H1 (cell line): ENCODE data around the gene SUSD6. TPM values are rescaled to one million over a fixed set of nuclear protein-coding genes. Genes with fewer than 3 reads are reported as not detected.
A peak's percentile ranks its signal among the peaks of the same experiment; 100 is the strongest.

Source experiments
- CTCF ChIA-PET: fragments of 300-600 bp; sonication (Branson Sonifier 250); formaldehyde crosslinking; loops from one replicate; lab custom pipeline; 2021; ENCODE audit not compliant: partially characterized antibody; lab: Charles Lee
- POLR2A ChIA-PET: fragments of 300-600 bp; sonication (Branson Sonifier 250); formaldehyde crosslinking; loops from one replicate; lab custom pipeline; 2021; ENCODE audit warnings: inconsistent platforms; ENCODE audit not compliant: partially characterized antibody; lab: Charles Lee
- DNase-seq, 2 experiments: peaks; one replicate each; pipeline versions ENCODE4 v3.0.0 to v3.0.0-alpha.2; 2010 to 2022; ENCODE audit warnings: low spot score in 2 of 2, low read depth in 1 of 2, mixed read lengths in 1 of 2
- FAIRE-seq: peaks from 2 replicates; lab custom pipeline; 2011; peaks lifted over from hg19 to GRCh38; lab: Jason Lieb, UNC
- H2AFZ ChIP-seq: 2 replicates; pipeline ENCODE4 v1.8.1; 2012; ENCODE audit warnings: low read length, inconsistent platforms
- H2AK5ac ChIP-seq: 2 replicates; pipeline ENCODE4 v1.6.1; 2013; ENCODE audit warnings: low read depth, low read length
- H2BK120ac ChIP-seq: replicated peaks from 2 replicates; pipeline ENCODE3; 2013; ENCODE audit warnings: low read depth, low read length, inconsistent platforms
- H2BK12ac ChIP-seq: 2 replicates; pipeline ENCODE4 v1.6.1; 2013; ENCODE audit warnings: low read depth, low read length
- H2BK15ac ChIP-seq: 2 replicates; pipeline ENCODE4 v1.6.1; 2013; ENCODE audit warnings: low read length
- H2BK20ac ChIP-seq: 2 replicates; pipeline ENCODE4 v1.6.1; 2013; ENCODE audit warnings: low read length
- H2BK5ac ChIP-seq: 2 replicates; pipeline ENCODE4 v1.6.1; 2013; ENCODE audit warnings: low read depth, low read length
- H3K14ac ChIP-seq: 2 replicates; pipeline ENCODE4 v1.6.1; 2013; ENCODE audit warnings: inconsistent platforms; ENCODE audit not compliant: insufficient read length
- H3K18ac ChIP-seq: 2 replicates; pipeline ENCODE4 v1.6.1; 2013; ENCODE audit warnings: low read length; ENCODE audit errors: extremely low read depth
- H3K23ac ChIP-seq: 2 replicates; pipeline ENCODE4 v1.6.1; 2013; ENCODE audit warnings: inconsistent platforms; ENCODE audit not compliant: insufficient read length
- H3K23me2 ChIP-seq: 2 replicates; pipeline ENCODE4 v1.6.1; 2013; ENCODE audit warnings: low read depth, low read length
- H3K27ac ChIP-seq: 2 replicates; pipeline ENCODE4 v1.6.1; 2011; ENCODE audit warnings: low read depth, low read length, inconsistent platforms
- H3K27me3 ChIP-seq, 4 experiments: replicated peaks in 1 of 4; 1 replicate in 1 of 4; 2 replicates in 3 of 4; pipeline versions ENCODE4 v1.6.1 to v1.8.1; 2011 to 2013; ENCODE audit warnings: low read length in 3 of 4, mild to moderate bottlenecking in 3 of 4, inconsistent platforms in 2 of 4, mixed read lengths in 2 of 4, moderate library complexity in 1 of 4; ENCODE audit not compliant: control insufficient read depth in 3 of 4, insufficient read depth in 3 of 4; ENCODE audit errors: extremely low read depth in 1 of 4
- H3K36me3 ChIP-seq, 4 experiments: 2 replicates each; pipeline versions ENCODE4 v1.6.1 to v1.8.1; 2011 to 2013; ENCODE audit warnings: mild to moderate bottlenecking in 4 of 4, low read length in 3 of 4, moderate library complexity in 2 of 4, control low read depth in 1 of 4, inconsistent platforms in 1 of 4; ENCODE audit not compliant: insufficient read depth in 4 of 4, control insufficient read depth in 2 of 4
- H3K4ac ChIP-seq: replicated peaks from 2 replicates; pipeline ENCODE3; 2013; ENCODE audit warnings: low read length, low read depth, mixed read lengths, inconsistent platforms; ENCODE audit not compliant: insufficient read length
- H3K4me1 ChIP-seq, 4 experiments: replicated peaks in 1 of 4; 1 replicate in 1 of 4; 2 replicates in 3 of 4; pipeline versions ENCODE4 v1.6.1 to v1.8.1; 2011 to 2013; ENCODE audit warnings: low read length in 3 of 4, inconsistent platforms in 2 of 4, mixed read lengths in 1 of 4; ENCODE audit not compliant: insufficient read depth in 4 of 4, control insufficient read depth in 3 of 4
- H3K4me2 ChIP-seq, 2 experiments: 2 replicates each; pipeline versions ENCODE4 v1.6.1 to v1.8.1; 2011 to 2013; ENCODE audit warnings: low read depth in 2 of 2, low read length in 2 of 2, control low read depth in 1 of 2, inconsistent platforms in 1 of 2, mild to moderate bottlenecking in 1 of 2; ENCODE audit not compliant: insufficient read depth in 1 of 2
- H3K4me3 ChIP-seq, 4 experiments: fragments of 200-600, 300-600 bp in 1 of 4; sonication (generic), shearing (Covaris generic), sonication (Bioruptor Twin) in 1 of 4; 2 replicates each; pipeline versions ENCODE4 v1.5.1 to v1.8.1; 2011 to 2016; ENCODE audit warnings: low read length in 4 of 4, low read depth in 3 of 4, control low read depth in 2 of 4, inconsistent platforms in 2 of 4, mild to moderate bottlenecking in 2 of 4, mixed read lengths in 1 of 4, moderate library complexity in 1 of 4; ENCODE audit not compliant: insufficient read depth in 2 of 4; ENCODE audit errors: extremely low read depth in 1 of 4
- H3K56ac ChIP-seq: replicated peaks from 2 replicates; pipeline ENCODE3; 2013; ENCODE audit warnings: low read depth, mild to moderate bottlenecking, mixed read lengths, low read length, inconsistent platforms; ENCODE audit not compliant: insufficient read length
- H3K79me1 ChIP-seq: 2 replicates; pipeline ENCODE4 v1.6.1; 2013; ENCODE audit warnings: low read depth, low read length, control low read depth
- H3K79me2 ChIP-seq, 2 experiments: 2 replicates each; pipeline versions ENCODE4 v1.6.1 to v1.8.1; 2012 to 2013; ENCODE audit warnings: low read length in 2 of 2, mild to moderate bottlenecking in 2 of 2, inconsistent platforms in 1 of 2; ENCODE audit not compliant: insufficient read depth in 2 of 2, control insufficient read depth in 1 of 2
- H3K9ac ChIP-seq, 4 experiments: replicated peaks in 1 of 4; 1 replicate in 1 of 4; 2 replicates in 3 of 4; pipeline versions ENCODE4 v1.6.1 to v1.8.1; 2011 to 2013; ENCODE audit warnings: low read depth in 3 of 4, low read length in 3 of 4, control low read depth in 2 of 4, mild to moderate bottlenecking in 2 of 4, moderate library complexity in 2 of 4, inconsistent platforms in 1 of 4; ENCODE audit errors: extremely low read depth in 1 of 4
- H3K9me3 ChIP-seq, 2 experiments: 2 replicates each; pipeline versions ENCODE4 v1.6.1 to v1.8.1; 2012 to 2013; ENCODE audit warnings: mild to moderate bottlenecking in 2 of 2, moderate library complexity in 2 of 2, control low read depth in 1 of 2, inconsistent platforms in 1 of 2, low read depth in 1 of 2, low read length in 1 of 2, mixed read lengths in 1 of 2; ENCODE audit not compliant: insufficient read depth in 2 of 2
- H4K20me1 ChIP-seq, 2 experiments: replicated peaks in 1 of 2; 2 replicates each; pipeline versions ENCODE3 to v1.8.1; 2011 to 2013; ENCODE audit warnings: inconsistent platforms in 2 of 2, low read length in 2 of 2, mild to moderate bottlenecking in 1 of 2; ENCODE audit not compliant: insufficient read depth in 2 of 2, control insufficient read depth in 1 of 2
- H4K5ac ChIP-seq: 2 replicates; pipeline ENCODE4 v1.6.1; 2013; ENCODE audit warnings: low read length, low read depth, mixed read lengths, inconsistent platforms; ENCODE audit not compliant: insufficient read length
- H4K8ac ChIP-seq: 2 replicates; pipeline ENCODE4 v1.8.0; 2013; ENCODE audit warnings: mild to moderate bottlenecking, moderate library complexity, low read length, inconsistent platforms; ENCODE audit not compliant: insufficient read depth; ENCODE audit errors: extremely low read depth
- H4K91ac ChIP-seq: replicated peaks from 2 replicates; pipeline ENCODE3; 2013; ENCODE audit warnings: low read length, mixed read lengths, inconsistent platforms; ENCODE audit not compliant: insufficient read length
- CREB1 ChIP-seq: IDR thresholded peaks from 2 replicates; pipeline ENCODE4 v1.6.1; 2012; ENCODE audit warnings: inconsistent platforms
- GABPA ChIP-seq: IDR thresholded peaks from 2 replicates; pipeline ENCODE4 v1.6.1; 2011; ENCODE audit warnings: mild to moderate bottlenecking, low read length, moderate library complexity, borderline replicate concordance; ENCODE audit not compliant: insufficient read depth
- JUND ChIP-seq: IDR thresholded peaks from 2 replicates; pipeline ENCODE4 v1.6.1; 2011; ENCODE audit warnings: mild to moderate bottlenecking, improper control_type of control experiment, low read length
- WGBS, 2 experiments: shearing (Covaris generic) in 1 of 2; methylation state at CpG; one replicate each; pipeline versions ENCODE4 v1.1.6 to v1.1.7; 2013 to 2015; ENCODE audit warnings: low lambda C conversion rate in 2 of 2, mixed read lengths in 2 of 2, inconsistent platforms in 1 of 2, low coverage in 1 of 2, missing lambda C conversion rate in 1 of 2; ENCODE audit not compliant: insufficient replicate concordance in 2 of 2, insufficient coverage in 1 of 2, insufficient read length in 1 of 2; ENCODE audit errors: extremely low coverage in 1 of 2, missing lambda C conversion rate in 1 of 2; 5-methylcytosine and 5-hydroxymethylcytosine counted together
- polyA plus RNA-seq, 7 experiments: library from polyadenylated mRNA; depleted of rRNA in 3 of 7; stranded (reverse) in 5 of 7; unstranded in 2 of 7; fragments of >200 nt in 5 of 7; fragments of 200-250 nt in 2 of 7; gene quantifications; 1 replicate in 5 of 7; 2 replicates in 1 of 7; 4 replicates in 1 of 7; pipeline versions ENCODE4 v1.2.1 to v1.2.3, GENCODE V29; 2011 to 2013; ENCODE audit warnings: missing spikeins in 2 of 7, mixed read lengths in 2 of 7
- total RNA-seq: library from RNA; stranded (reverse); fragmentation: NEBNext Ultra II Directional; extraction: Animal tissue kit (Norgen Biotek cat#: 25700); gene quantifications from 2 replicates; pipeline ENCODE4 v1.2.1, GENCODE V29; 2021

Gene SUSD6
- total and polyA plus RNA-seq, 2 of the 8 experiments (the other 6 are each of a cell fraction or from before 2014, with no cell fraction given), result 3.0 to 3.8 TPM

- Histone ChIP-seq H3K4me2 (no peak overlapping the region), H2BK15ac (no peak overlapping the region), H3K4ac (no peak overlapping the region), H3K79me1 (no peaks in the 10 kb centered on the region; the same call in 1 of the 2 replicates), H4K20me1 (no peaks in the 10 kb centered on the region), H2BK5ac (no peak overlapping the region), H3K56ac (no peak overlapping the region), H3K23me2 (no peaks in the 10 kb centered on the region; the same call in 1 of the 2 replicates), H2BK120ac (no peak overlapping the region), H2BK12ac (no peak overlapping the region), H3K79me2 (no peaks in the 10 kb centered on the region), H3K27ac (no peak overlapping the region), H3K4me3 (no peak overlapping the region), H3K14ac (no peak overlapping the region), H4K5ac (no peak overlapping the region), H3K23ac (no peak overlapping the region), H2AFZ (no peak overlapping the region), H4K8ac (no peak overlapping the region)
- POLR2A ChIA-PET, result no interaction called here
- WGBS, 2 experiments, result 69% methylated on average over 1 of the region's 1 CpG; no CpG with 5 or more reads in 1 of the 2 experiments
- FAIRE-seq (no peak), DNase-seq (no peak)
- CTCF ChIA-PET, result interaction anchor here (1.2 kb wide), 1 partner anchor 76 kb away, joined by 3 read pairs; no protein-coding TSS in a partner anchor
- no peak for TF ChIP-seq CREB1
- TF ChIP-seq JUND, result no peak
- TF ChIP-seq GABPA, result no peak
- TF ChIP-seq, all 59 proteins: peak for 0
- H3K9me3 ChIP-seq, result no peaks in the 10 kb centered on the region
- no peaks in the 10 kb centered on the region for H3K27me3 ChIP-seq
- peak overlapping the region; percentile 48; the same call in 1 of the 2 replicates for H3K18ac ChIP-seq
- no peaks in the 10 kb centered on the region for H3K36me3 ChIP-seq
- no peak overlapping the region for H2AK5ac ChIP-seq
- H3K9ac ChIP-seq, result no peak overlapping the region
- no peak overlapping the region for H2BK20ac ChIP-seq
- no peak overlapping the region for H4K91ac ChIP-seq
- no peaks in the 10 kb centered on the region for H3K4me1 ChIP-seq
These were observed 68.9 kb downstream of the SUSD6 start for GRCh38 chr14:69680297-69680696.
